NB4 (cell line): Measurements from ENCODE around the gene NCAPH2.
"Not testable (repeated sequence)": the region's sequence is repeated elsewhere in the genome, so short reads cannot be mapped to it uniquely, and the experiment has no call there.

ENCODE experiments used
- CTCF ChIP-seq: IDR thresholded peaks from one replicate; pipeline ENCODE4 v1.5.1; 2012; ENCODE audit warnings: low read depth, low read length
- MYC ChIP-seq: IDR thresholded peaks from 2 replicates; pipeline ENCODE4 v1.6.1; 2011; ENCODE audit warnings: low read depth, low read length
- POLR2A ChIP-seq: IDR thresholded peaks from 2 replicates; pipeline ENCODE4 v1.6.1; 2011; ENCODE audit warnings: mild to moderate bottlenecking; ENCODE audit not compliant: insufficient read length; ENCODE audit errors: extremely low read depth

- not testable (repeated sequence) for TF ChIP-seq CTCF, POLR2A, MYC
Observed at GRCh38 chr22:50533856-50534711, 26.1 kb downstream of the NCAPH2 start.
